K562 (cell line): ENCODE measurements around the gene IL11. TPM values are rescaled to one million over a fixed set of nuclear protein-coding genes. Genes with fewer than 3 reads are reported as not detected.

Experiments used
- BRF1 ChIP-seq: IDR thresholded peaks from 3 replicates; pipeline ENCODE4 v1.6.1; 2011; ENCODE audit warnings: borderline replicate concordance, mild to moderate bottlenecking; ENCODE audit not compliant: insufficient read length; ENCODE audit errors: extremely low read depth
- CBFA2T3 ChIP-seq: fragments of 450-650 bp; IDR thresholded peaks from 2 replicates; pipeline ENCODE4 v1.6.1; 2017
- HNRNPH1 ChIP-seq: fragments of 200-400 bp; formaldehyde crosslinking; optimal IDR thresholded peaks from 2 replicates; pipeline ENCODE3; 2017; ENCODE audit warnings: low read depth, mild to moderate bottlenecking, low read length, moderate library complexity
- NR2F6 ChIP-seq: fragments of 450-650 bp; formaldehyde crosslinking; IDR thresholded peaks from 2 replicates; pipeline ENCODE4 v1.4.0; 2020; ENCODE audit warnings: mild to moderate bottlenecking
- ZFX ChIP-seq: sonication (generic); formaldehyde crosslinking; IDR thresholded peaks from 2 replicates; pipeline ENCODE4 v1.8.0; 2022; ENCODE audit warnings: mild to moderate bottlenecking, missing genetic modification reagents, moderate library complexity
- ZNF76 ChIP-seq: fragments of 250-450 bp; sonication (Bioruptor Pico); IDR thresholded peaks from 2 replicates; pipeline ENCODE4 v1.4.0; 2020; ENCODE audit warnings: mild to moderate bottlenecking, moderate library complexity, borderline replicate concordance
- polyA plus RNA-seq, 8 experiments: library from polyadenylated mRNA; depleted of rRNA in 4 of 8; stranded (reverse) in 5 of 8; unstranded in 3 of 8; fragments of >200 nt; fragmentation: Nextera tagmentation in 2 of 8; fragmentation: Illumina TruSeq in 1 of 8; extraction: Ambion mirVana in 2 of 8; extraction: Trizol in 1 of 8; gene quantifications; 2 replicates each; pipeline versions ENCODE4 v1.2.1 to v1.2.3, GENCODE V29; 2011 to 2014; ENCODE audit warnings: inconsistent platforms in 1 of 8, missing spikeins in 1 of 8
- total RNA-seq, 7 experiments: library from RNA; depleted of rRNA in 6 of 7; stranded (reverse); fragments of >200 nt in 6 of 7; fragmentation: Illumina TruSeq in 2 of 7; extraction: Trizol in 2 of 7; gene quantifications; 2 replicates each; pipeline versions ENCODE4 v1.2.1 to v1.2.3, GENCODE V29; 2011 to 2021; ENCODE audit warnings: low replicate concordance in 1 of 7
- TF ChIP-seq, protein P1 (sequence below), 2 experiments: fragments of 150-350 bp in 1 of 2; IDR thresholded peaks; 2 replicates each; pipeline ENCODE4 v1.6.1; 2012 to 2016; ENCODE audit warnings: low read depth in 2 of 2, low read length in 2 of 2, mild to moderate bottlenecking in 1 of 2, moderate library complexity in 1 of 2
- TF ChIP-seq, protein P2 (sequence below): fragments of 450-650 bp; IDR thresholded peaks from 2 replicates; pipeline ENCODE4 v1.6.1; 2016; ENCODE audit warnings: mild to moderate bottlenecking
- TF ChIP-seq, protein P3 (sequence below): sonication (generic); formaldehyde crosslinking; IDR thresholded peaks from 2 replicates; pipeline ENCODE4 v1.8.0; 2023; ENCODE audit warnings: mild to moderate bottlenecking, missing genetic modification reagents
- TF ChIP-seq, protein P4 (sequence below): fragments of 450-650 bp; formaldehyde crosslinking; IDR thresholded peaks from 2 replicates; pipeline ENCODE4 v1.4.0; 2020; ENCODE audit warnings: mild to moderate bottlenecking
- TF ChIP-seq, protein P5 (sequence below), 2 experiments: fragments of 450-650 bp in 1 of 2; IDR thresholded peaks; 2 replicates each; pipeline ENCODE4 v1.6.1; 2011 to 2017; ENCODE audit warnings: low read depth in 2 of 2, antibody characterized with exemption in 1 of 2, borderline replicate concordance in 1 of 2, low read length in 1 of 2, mild to moderate bottlenecking in 1 of 2, mixed read lengths in 1 of 2; ENCODE audit not compliant: control insufficient read depth in 1 of 2
- TF ChIP-seq, protein P6 (sequence below): fragments of 450-650 bp; formaldehyde crosslinking; IDR thresholded peaks from 2 replicates; pipeline ENCODE4 v1.4.0; 2022; ENCODE audit warnings: missing genetic modification characterization

The IL11 gene
- total and polyA plus RNA-seq, 9 of the 15 experiments (the other 6 are each of a cell fraction or from before 2014, with no cell fraction given) = 0.04 to 0.42 (median 0.06) TPM; not detected in 6

DNA sequence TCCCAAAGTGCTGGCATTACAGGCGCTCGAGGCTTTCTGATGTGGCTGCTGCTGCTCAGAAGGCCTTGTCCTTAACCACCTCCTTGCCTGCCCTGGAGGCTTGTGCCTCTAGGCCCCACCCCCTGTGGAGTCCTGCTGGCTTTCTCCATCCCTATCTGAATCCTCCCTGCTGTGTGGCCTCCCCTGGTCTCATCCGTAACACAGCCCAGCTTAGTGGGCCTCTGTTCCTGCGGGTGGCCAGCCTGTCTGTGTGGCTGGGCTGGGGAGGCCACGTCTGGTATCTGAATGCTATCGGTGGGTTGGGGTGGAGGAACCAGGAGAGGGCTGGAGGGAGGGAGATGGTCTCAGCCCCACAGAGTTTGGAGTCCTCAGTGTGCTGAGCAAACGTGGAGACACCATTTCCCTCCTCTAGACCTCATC, 20.2 kb upstream of the IL11 start (continued):
- TF ChIP-seq, protein P1, sequence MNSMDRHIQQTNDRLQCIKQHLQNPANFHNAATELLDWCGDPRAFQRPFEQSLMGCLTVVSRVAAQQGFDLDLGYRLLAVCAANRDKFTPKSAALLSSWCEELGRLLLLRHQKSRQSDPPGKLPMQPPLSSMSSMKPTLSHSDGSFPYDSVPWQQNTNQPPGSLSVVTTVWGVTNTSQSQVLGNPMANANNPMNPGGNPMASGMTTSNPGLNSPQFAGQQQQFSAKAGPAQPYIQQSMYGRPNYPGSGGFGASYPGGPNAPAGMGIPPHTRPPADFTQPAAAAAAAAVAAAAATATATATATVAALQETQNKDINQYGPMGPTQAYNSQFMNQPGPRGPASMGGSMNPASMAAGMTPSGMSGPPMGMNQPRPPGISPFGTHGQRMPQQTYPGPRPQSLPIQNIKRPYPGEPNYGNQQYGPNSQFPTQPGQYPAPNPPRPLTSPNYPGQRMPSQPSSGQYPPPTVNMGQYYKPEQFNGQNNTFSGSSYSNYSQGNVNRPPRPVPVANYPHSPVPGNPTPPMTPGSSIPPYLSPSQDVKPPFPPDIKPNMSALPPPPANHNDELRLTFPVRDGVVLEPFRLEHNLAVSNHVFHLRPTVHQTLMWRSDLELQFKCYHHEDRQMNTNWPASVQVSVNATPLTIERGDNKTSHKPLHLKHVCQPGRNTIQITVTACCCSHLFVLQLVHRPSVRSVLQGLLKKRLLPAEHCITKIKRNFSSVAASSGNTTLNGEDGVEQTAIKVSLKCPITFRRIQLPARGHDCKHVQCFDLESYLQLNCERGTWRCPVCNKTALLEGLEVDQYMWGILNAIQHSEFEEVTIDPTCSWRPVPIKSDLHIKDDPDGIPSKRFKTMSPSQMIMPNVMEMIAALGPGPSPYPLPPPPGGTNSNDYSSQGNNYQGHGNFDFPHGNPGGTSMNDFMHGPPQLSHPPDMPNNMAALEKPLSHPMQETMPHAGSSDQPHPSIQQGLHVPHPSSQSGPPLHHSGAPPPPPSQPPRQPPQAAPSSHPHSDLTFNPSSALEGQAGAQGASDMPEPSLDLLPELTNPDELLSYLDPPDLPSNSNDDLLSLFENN (IDR thresholded peaks at IDR 0.05; ENCODE audit: low read depth in 2 of 2, low read length in 2 of 2) = no peak
- TF ChIP-seq BRF1 (no peak), CBFA2T3 (no peak), HNRNPH1 (no peak), ZFX (CRISPR knock-in tag) (no peak), ZNF76 (CRISPR knock-in tag) (no peak), NR2F6 (CRISPR knock-in tag) (no peak)
- TF ChIP-seq, protein P2, sequence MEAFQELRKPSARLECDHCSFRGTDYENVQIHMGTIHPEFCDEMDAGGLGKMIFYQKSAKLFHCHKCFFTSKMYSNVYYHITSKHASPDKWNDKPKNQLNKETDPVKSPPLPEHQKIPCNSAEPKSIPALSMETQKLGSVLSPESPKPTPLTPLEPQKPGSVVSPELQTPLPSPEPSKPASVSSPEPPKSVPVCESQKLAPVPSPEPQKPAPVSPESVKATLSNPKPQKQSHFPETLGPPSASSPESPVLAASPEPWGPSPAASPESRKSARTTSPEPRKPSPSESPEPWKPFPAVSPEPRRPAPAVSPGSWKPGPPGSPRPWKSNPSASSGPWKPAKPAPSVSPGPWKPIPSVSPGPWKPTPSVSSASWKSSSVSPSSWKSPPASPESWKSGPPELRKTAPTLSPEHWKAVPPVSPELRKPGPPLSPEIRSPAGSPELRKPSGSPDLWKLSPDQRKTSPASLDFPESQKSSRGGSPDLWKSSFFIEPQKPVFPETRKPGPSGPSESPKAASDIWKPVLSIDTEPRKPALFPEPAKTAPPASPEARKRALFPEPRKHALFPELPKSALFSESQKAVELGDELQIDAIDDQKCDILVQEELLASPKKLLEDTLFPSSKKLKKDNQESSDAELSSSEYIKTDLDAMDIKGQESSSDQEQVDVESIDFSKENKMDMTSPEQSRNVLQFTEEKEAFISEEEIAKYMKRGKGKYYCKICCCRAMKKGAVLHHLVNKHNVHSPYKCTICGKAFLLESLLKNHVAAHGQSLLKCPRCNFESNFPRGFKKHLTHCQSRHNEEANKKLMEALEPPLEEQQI = no peak
- TF ChIP-seq, protein P3, sequence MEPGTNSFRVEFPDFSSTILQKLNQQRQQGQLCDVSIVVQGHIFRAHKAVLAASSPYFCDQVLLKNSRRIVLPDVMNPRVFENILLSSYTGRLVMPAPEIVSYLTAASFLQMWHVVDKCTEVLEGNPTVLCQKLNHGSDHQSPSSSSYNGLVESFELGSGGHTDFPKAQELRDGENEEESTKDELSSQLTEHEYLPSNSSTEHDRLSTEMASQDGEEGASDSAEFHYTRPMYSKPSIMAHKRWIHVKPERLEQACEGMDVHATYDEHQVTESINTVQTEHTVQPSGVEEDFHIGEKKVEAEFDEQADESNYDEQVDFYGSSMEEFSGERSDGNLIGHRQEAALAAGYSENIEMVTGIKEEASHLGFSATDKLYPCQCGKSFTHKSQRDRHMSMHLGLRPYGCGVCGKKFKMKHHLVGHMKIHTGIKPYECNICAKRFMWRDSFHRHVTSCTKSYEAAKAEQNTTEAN (CRISPR knock-in tag) = no peak
- TF ChIP-seq, protein P4, sequence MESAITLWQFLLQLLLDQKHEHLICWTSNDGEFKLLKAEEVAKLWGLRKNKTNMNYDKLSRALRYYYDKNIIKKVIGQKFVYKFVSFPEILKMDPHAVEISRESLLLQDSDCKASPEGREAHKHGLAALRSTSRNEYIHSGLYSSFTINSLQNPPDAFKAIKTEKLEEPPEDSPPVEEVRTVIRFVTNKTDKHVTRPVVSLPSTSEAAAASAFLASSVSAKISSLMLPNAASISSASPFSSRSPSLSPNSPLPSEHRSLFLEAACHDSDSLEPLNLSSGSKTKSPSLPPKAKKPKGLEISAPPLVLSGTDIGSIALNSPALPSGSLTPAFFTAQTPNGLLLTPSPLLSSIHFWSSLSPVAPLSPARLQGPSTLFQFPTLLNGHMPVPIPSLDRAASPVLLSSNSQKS (CRISPR knock-in tag) = no peak
- TF ChIP-seq, protein P5, sequence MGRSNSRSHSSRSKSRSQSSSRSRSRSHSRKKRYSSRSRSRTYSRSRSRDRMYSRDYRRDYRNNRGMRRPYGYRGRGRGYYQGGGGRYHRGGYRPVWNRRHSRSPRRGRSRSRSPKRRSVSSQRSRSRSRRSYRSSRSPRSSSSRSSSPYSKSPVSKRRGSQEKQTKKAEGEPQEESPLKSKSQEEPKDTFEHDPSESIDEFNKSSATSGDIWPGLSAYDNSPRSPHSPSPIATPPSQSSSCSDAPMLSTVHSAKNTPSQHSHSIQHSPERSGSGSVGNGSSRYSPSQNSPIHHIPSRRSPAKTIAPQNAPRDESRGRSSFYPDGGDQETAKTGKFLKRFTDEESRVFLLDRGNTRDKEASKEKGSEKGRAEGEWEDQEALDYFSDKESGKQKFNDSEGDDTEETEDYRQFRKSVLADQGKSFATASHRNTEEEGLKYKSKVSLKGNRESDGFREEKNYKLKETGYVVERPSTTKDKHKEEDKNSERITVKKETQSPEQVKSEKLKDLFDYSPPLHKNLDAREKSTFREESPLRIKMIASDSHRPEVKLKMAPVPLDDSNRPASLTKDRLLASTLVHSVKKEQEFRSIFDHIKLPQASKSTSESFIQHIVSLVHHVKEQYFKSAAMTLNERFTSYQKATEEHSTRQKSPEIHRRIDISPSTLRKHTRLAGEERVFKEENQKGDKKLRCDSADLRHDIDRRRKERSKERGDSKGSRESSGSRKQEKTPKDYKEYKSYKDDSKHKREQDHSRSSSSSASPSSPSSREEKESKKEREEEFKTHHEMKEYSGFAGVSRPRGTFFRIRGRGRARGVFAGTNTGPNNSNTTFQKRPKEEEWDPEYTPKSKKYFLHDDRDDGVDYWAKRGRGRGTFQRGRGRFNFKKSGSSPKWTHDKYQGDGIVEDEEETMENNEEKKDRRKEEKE (IDR thresholded peaks at IDR 0.05; ENCODE audit: borderline replicate concordance in 1 of 2, control insufficient read depth in 1 of 2, low read depth in 2 of 2, low read length in 1 of 2) = no peak
- TF ChIP-seq, protein P6, sequence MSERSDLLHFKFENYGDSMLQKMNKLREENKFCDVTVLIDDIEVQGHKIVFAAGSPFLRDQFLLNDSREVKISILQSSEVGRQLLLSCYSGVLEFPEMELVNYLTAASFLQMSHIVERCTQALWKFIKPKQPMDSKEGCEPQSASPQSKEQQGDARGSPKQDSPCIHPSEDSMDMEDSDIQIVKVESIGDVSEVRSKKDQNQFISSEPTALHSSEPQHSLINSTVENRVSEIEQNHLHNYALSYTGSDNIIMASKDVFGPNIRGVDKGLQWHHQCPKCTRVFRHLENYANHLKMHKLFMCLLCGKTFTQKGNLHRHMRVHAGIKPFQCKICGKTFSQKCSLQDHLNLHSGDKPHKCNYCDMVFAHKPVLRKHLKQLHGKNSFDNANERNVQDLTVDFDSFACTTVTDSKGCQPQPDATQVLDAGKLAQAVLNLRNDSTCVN (CRISPR knock-in tag) = no peak
